Gastroesophageal sphincter (tissue), 4 donors: ENCODE data around the gene TAS1R1. TPM values are rescaled to one million over a fixed set of nuclear protein-coding genes. Genes with fewer than 3 reads are reported as not detected.
A peak's percentile ranks its signal among the peaks of the same experiment; 100 is the strongest.

Experiments
- ATAC-seq: fragments of 150-250 bp; one replicate; pipeline ENCODE4 v1.9.1; 2016; ENCODE audit warnings: mild to moderate bottlenecking, moderate library complexity
- H3K27ac ChIP-seq, 4 donors: fragments of 200-600 bp; sonication (generic) in 3 of 4; 1 replicate in 3 of 4; 2 replicates in 1 of 4; pipeline ENCODE4 v1.5.1; 2016 to 2019
- H3K27me3 ChIP-seq: fragments of 200-600 bp; sonication (generic); one replicate; pipeline ENCODE4 v1.5.1; 2019
- H3K36me3 ChIP-seq, 2 donors: fragments of 200-600 bp; sonication (generic); one replicate each; pipeline ENCODE4 v1.5.1; 2019; ENCODE audit warnings: control low read depth in 1 of 2
- H3K4me1 ChIP-seq, 3 donors: fragments of 200-600 bp; sonication (generic); 1 replicate in 2 of 3; 2 replicates in 1 of 3; pipeline ENCODE4 v1.5.1; 2016 to 2019; ENCODE audit warnings: control low read depth in 2 of 3
- H3K4me3 ChIP-seq, 2 donors: fragments of 200-600 bp; sonication (generic); one replicate each; pipeline ENCODE4 v1.5.1; 2019; ENCODE audit warnings: mild to moderate bottlenecking in 1 of 2, moderate library complexity in 1 of 2
- H3K9me3 ChIP-seq, 3 donors: fragments of 200-600 bp; sonication (generic); one replicate each; pipeline ENCODE4 v1.5.1; 2017 to 2019; ENCODE audit warnings: control low read depth in 2 of 3
- CTCF ChIP-seq, 4 experiments: fragments of 200-600 bp in 2 of 4; fragments of 450-650 bp in 2 of 4; sonication (generic) in 1 of 4; IDR thresholded peaks; one replicate each; pipeline ENCODE4 v1.5.1; 2017 to 2019; ENCODE audit warnings: antibody characterized with exemption in 4 of 4, mild to moderate bottlenecking in 2 of 4, moderate library complexity in 2 of 4
- EP300 ChIP-seq: sonication (generic); formaldehyde crosslinking; IDR thresholded peaks from one replicate; pipeline ENCODE4 v1.6.1; 2017; ENCODE audit warnings: antibody characterized with exemption, mild to moderate bottlenecking
- POLR2A ChIP-seq, 2 donors: fragments of 450-650 bp; IDR thresholded peaks; one replicate each; pipeline ENCODE4 v1.6.1; 2017; ENCODE audit warnings: antibody characterized with exemption in 2 of 2, mild to moderate bottlenecking in 2 of 2, moderate library complexity in 1 of 2
- POLR2AphosphoS5 ChIP-seq: sonication (generic); formaldehyde crosslinking; IDR thresholded peaks from one replicate; pipeline ENCODE4 v1.6.1; 2017; ENCODE audit warnings: antibody characterized with exemption
- whole genome bisulfite sequencing, 2 donors: methylation state at CpG; one replicate each; pipeline ENCODE4 v1.1.5; 2018; ENCODE audit warnings: low coverage in 1 of 2; 5-methylcytosine and 5-hydroxymethylcytosine counted together
- total RNA-seq, 4 donors: library from RNA; depleted of rRNA; stranded (reverse); fragments of >200 nt; gene quantifications; one replicate each; pipeline ENCODE4 v1.1.0, GENCODE V29; 2016

TAS1R1 gene
- total RNA-seq, 4 donors from 2014 or later = not detected

- TF ChIP-seq CTCF (IDR thresholded peaks at IDR 0.05) (no peak), POLR2AphosphoS5 (no peak), EP300 (no peak), POLR2A (IDR thresholded peaks at IDR 0.05) (no peak)
- Histone ChIP-seq H3K36me3 (peaks cover 0 to 42% of the 10 kb centered on the region in 2 donors), H3K27me3 (no peaks in the 10 kb centered on the region), H3K9me3 (no peaks in the 10 kb centered on the region), H3K27ac (peak overlapping the region; percentile 87 to 100 (median 98)), H3K4me3 (peak overlapping the region; percentile 53 to 99), H3K4me1 (peaks cover 3 to 74% (median 58%) of the 10 kb centered on the region in 3 donors)
- 17% methylated on average over 2 of the region's 10 CpGs; no CpG with 5 or more reads in 1 of the 2 donors for WGBS, 2 donors
- no peak for ATAC-seq
These were observed 45.4 kb downstream of the TAS1R1 start for GRCh38 chr1:6600410-6601048.

DNA sequence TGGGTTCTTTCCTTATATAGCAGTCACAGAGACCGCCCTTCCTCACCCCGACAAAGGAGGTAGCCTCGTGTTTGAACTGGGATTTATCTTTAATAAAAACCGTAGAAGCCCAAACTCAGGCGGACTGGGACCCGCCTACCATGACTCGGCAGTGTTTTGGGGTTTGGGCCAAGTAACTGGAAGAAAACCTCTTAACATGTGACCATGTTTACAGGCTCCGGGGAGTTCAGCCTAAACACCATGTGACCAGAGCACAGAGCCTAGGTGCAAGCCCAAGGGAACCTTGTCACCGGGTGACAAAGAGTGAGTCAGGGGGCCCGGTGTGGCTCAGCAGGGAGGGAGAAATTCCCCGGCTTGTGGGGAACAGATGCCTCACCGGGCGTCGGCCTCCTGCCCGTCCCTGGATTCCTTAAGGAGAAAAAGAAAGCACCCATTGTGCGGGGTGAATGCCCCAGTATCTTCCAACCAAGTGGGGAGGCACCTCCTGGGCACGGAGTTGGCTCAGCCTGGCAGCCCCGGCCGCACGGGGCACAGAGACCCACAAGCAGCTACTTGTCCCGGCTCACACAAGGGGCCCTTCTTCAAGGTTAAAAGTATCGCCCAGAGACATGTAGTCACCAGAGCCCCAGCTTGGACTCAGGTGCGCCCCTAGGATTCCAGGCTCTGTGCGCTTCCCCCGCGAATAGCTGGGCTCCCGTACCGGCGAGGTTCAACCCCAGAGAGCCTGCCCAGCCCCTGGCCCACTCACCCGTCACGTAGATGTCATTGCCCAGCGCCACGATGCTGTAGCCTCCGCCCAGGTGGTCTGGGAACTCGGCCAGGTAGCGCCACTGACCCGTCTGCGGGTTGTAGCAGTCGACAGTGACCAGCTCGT is 46.2 kb downstream of the TAS1R1 start:
- Histone ChIP-seq H3K27me3 (no peaks in the 10 kb centered on the region), H3K4me3 (peak overlapping the region; percentile 53 to 99)
- peak; percentile 52 to 57 for TF ChIP-seq POLR2A (IDR thresholded peaks at IDR 0.05)
- TF ChIP-seq EP300 = no peak
- TF ChIP-seq CTCF (IDR thresholded peaks at IDR 0.05) = no peak
- TF ChIP-seq POLR2AphosphoS5 = no peak

GRCh38 chr1:6601923-6602668 is 47.0 kb downstream of the TAS1R1 start:
- Histone ChIP-seq H3K9me3 (no peaks in the 10 kb centered on the region), H3K4me1 (peaks cover 3 to 71% (median 45%) of the 10 kb centered on the region in 3 donors), H3K36me3 (peaks cover 0 to 26% of the 10 kb centered on the region in 2 donors), H3K27ac (peak overlapping the region; percentile 87 to 100 (median 98)), H3K27me3 (no peaks in the 10 kb centered on the region), H3K4me3 (peak overlapping the region; percentile 53 to 99)
- TF ChIP-seq POLR2AphosphoS5 (peak; percentile 27), POLR2A (IDR thresholded peaks at IDR 0.05) (no peak), CTCF (IDR thresholded peaks at IDR 0.05) (peak in 3 of 4 experiments; percentile 4 to 15 (median 10))
- ATAC-seq = peak; percentile 5
- WGBS, 2 donors = no CpG with 5 or more reads among the region's 103 CpGs

More for the DNA sequence above, 46.2 kb downstream of the TAS1R1 start:
- Histone ChIP-seq H3K27ac (peak overlapping the region; percentile 87 to 100 (median 98)), H3K36me3 (peaks cover 0 to 35% of the 10 kb centered on the region in 2 donors), H3K4me1 (peaks cover 3 to 74% (median 52%) of the 10 kb centered on the region in 3 donors), H3K9me3 (no peaks in the 10 kb centered on the region)
- WGBS, 2 donors = 0% methylated on average over 6 of the region's 40 CpGs; no CpG with 5 or more reads in 1 of the 2 donors
- peak; percentile 61 for ATAC-seq

DNA sequence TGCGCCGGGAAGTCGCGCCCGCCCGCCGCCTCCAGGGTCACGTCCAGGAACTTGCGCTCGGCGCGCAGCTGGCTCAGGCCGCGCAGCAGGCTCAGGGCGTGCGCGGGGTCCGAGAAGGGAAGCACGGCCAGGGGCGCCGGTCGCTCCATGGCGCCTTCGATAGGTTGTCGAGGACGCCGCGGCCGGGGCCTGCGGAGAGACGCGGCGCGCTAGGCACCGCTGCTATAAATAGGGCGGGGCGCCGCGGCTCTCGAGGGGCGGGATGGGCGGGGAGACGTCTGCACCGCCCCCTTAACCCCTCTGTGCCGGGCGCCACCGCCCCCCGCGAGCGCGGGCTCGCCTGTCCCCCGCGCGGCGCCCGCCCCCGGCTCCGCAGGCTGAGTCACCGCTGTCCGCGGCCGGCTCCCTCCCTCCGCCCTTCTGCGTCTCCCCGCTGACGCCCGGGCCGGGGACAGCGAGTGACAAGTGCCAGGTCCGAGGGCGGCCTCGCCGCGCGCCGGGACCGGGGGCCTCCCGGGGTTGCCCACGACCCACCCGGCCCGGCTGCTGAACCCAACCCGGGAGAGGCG is 47.6 kb downstream of the TAS1R1 start, which contains the start of gene KLHL21:
KLHL21 (minus strand) TSS at position 201 of the 569 bp plus-strand sequence; CDS start at position 149, 52 bp downstream.
- TF ChIP-seq POLR2A (IDR thresholded peaks at IDR 0.05) (peak; percentile 85 to 88), POLR2AphosphoS5 (peak; percentile 88), EP300 (no peak), CTCF (IDR thresholded peaks at IDR 0.05) (peak in 1 of 4 experiments; percentile 14)
- Histone ChIP-seq H3K4me3 (peak within 1 kb of the TSS; percentile 53 to 99), H3K4me1 (peaks cover 3 to 71% (median 39%) of the 10 kb centered on the region in 3 donors), H3K9me3 (no peaks in the 10 kb centered on the region), H3K27ac (peak within 1 kb of the TSS; percentile 87 to 100 (median 98)), H3K27me3 (no peaks in the 10 kb centered on the region), H3K36me3 (peaks cover 0 to 20% of the 10 kb centered on the region in 2 donors)
- no CpG with 5 or more reads among the region's 84 CpGs for WGBS, 2 donors
- ATAC-seq = peak; percentile 86
